Mesenchymal stem cell (in vitro differentiated cells and primary cell): ENCODE results near the gene IRF9.
"Not testable (repeated sequence)": the region's sequence is repeated elsewhere in the genome, so short reads cannot be mapped to it uniquely, and the experiment has no call there.

ENCODE experiments used
- DNase-seq: peaks from one replicate; pipeline ENCODE4 v3.0.0-alpha.2; 2013
- H2AFZ ChIP-seq: one replicate; pipeline ENCODE4 v1.6.1; 2013; ENCODE audit warnings: low read depth, mild to moderate bottlenecking, control low read depth, inconsistent platforms, low read length, moderate library complexity
- H2AK5ac ChIP-seq: 2 replicates; pipeline ENCODE4 v1.6.1; 2013; ENCODE audit warnings: low read length, moderate library complexity, mild to moderate bottlenecking, inconsistent platforms; ENCODE audit not compliant: severe bottlenecking
- H2BK120ac ChIP-seq: one replicate; pipeline ENCODE4 v1.6.1; 2013; ENCODE audit warnings: low read depth, mild to moderate bottlenecking, inconsistent platforms, low read length, moderate library complexity
- H2BK12ac ChIP-seq, 2 experiments: one replicate each; pipeline ENCODE4 v1.6.1; 2013; ENCODE audit warnings: inconsistent platforms in 2 of 2, low read length in 2 of 2, mild to moderate bottlenecking in 2 of 2, moderate library complexity in 2 of 2, control low read depth in 1 of 2
- H2BK15ac ChIP-seq: one replicate; pipeline ENCODE4 v1.6.1; 2013; ENCODE audit warnings: mild to moderate bottlenecking, low read depth, inconsistent platforms; ENCODE audit not compliant: poor library complexity, severe bottlenecking
- H2BK5ac ChIP-seq: 2 replicates; pipeline ENCODE4 v1.6.1; 2013; ENCODE audit warnings: low read depth, mild to moderate bottlenecking, low read length, control low read depth, inconsistent platforms; ENCODE audit not compliant: poor library complexity, severe bottlenecking
- H3K14ac ChIP-seq, 2 experiments: one replicate each; pipeline ENCODE4 v1.6.1; 2013; ENCODE audit warnings: inconsistent platforms in 2 of 2, low read length in 2 of 2, control low read depth in 1 of 2, mild to moderate bottlenecking in 1 of 2, moderate library complexity in 1 of 2
- H3K18ac ChIP-seq, 2 experiments: one replicate each; pipeline ENCODE4 v1.6.1; 2013; ENCODE audit warnings: inconsistent platforms in 2 of 2, low read length in 2 of 2, control low read depth in 1 of 2, low read depth in 1 of 2, mild to moderate bottlenecking in 1 of 2
- H3K23ac ChIP-seq, 2 experiments: one replicate each; pipeline ENCODE4 v1.6.1; 2013; ENCODE audit warnings: inconsistent platforms in 2 of 2, low read length in 2 of 2, mild to moderate bottlenecking in 2 of 2, moderate library complexity in 2 of 2, control low read depth in 1 of 2
- H3K27ac ChIP-seq: 2 replicates; pipeline ENCODE4 v1.5.1; 2013; ENCODE audit warnings: mild to moderate bottlenecking, moderate library complexity, low read length, control low read depth, inconsistent platforms; ENCODE audit not compliant: poor library complexity, severe bottlenecking
- H3K27me3 ChIP-seq, 2 experiments: 2 replicates each; pipeline versions ENCODE4 v1.6.1 to v1.7.0; 2013; ENCODE audit warnings: low read length in 2 of 2, mild to moderate bottlenecking in 2 of 2, moderate library complexity in 2 of 2, control low read depth in 1 of 2, inconsistent platforms in 1 of 2; ENCODE audit not compliant: control insufficient read depth in 1 of 2, insufficient read depth in 1 of 2
- H3K36me3 ChIP-seq, 2 experiments: 2 replicates each; pipeline versions ENCODE4 v1.6.1 to v1.7.0; 2013; ENCODE audit warnings: low read length in 2 of 2, control low read depth in 1 of 2, inconsistent platforms in 1 of 2, low read depth in 1 of 2, mild to moderate bottlenecking in 1 of 2; ENCODE audit not compliant: insufficient read depth in 2 of 2, control insufficient read depth in 1 of 2
- H3K4ac ChIP-seq, 2 experiments: one replicate each; pipeline ENCODE4 v1.6.1; 2013; ENCODE audit warnings: inconsistent platforms in 2 of 2, low read length in 2 of 2, mild to moderate bottlenecking in 2 of 2, moderate library complexity in 2 of 2, control low read depth in 1 of 2, low read depth in 1 of 2
- H3K4me1 ChIP-seq: 2 replicates; pipeline ENCODE4 v1.6.1; 2013; ENCODE audit warnings: low read depth, low read length, control low read depth; ENCODE audit not compliant: control insufficient read depth, insufficient read depth
- H3K4me2 ChIP-seq: 2 replicates; pipeline ENCODE4 v1.6.1; 2013; ENCODE audit warnings: low read length, mild to moderate bottlenecking, inconsistent platforms; ENCODE audit not compliant: poor library complexity, severe bottlenecking
- H3K4me3 ChIP-seq, 2 experiments: 2 replicates each; pipeline versions ENCODE4 v1.5.1 to v1.7.0; 2013; ENCODE audit warnings: low read length in 2 of 2, mild to moderate bottlenecking in 2 of 2, control low read depth in 1 of 2, low read depth in 1 of 2; ENCODE audit not compliant: insufficient read depth in 1 of 2
- H3K79me1 ChIP-seq: replicated peaks from 2 replicates; pipeline ENCODE4 v1.6.1; 2013; ENCODE audit warnings: mild to moderate bottlenecking, control low read depth, low read length, inconsistent platforms; ENCODE audit not compliant: poor library complexity, severe bottlenecking
- H3K9ac ChIP-seq: 2 replicates; pipeline ENCODE4 v1.7.0; 2013; ENCODE audit warnings: mild to moderate bottlenecking, low read length, moderate library complexity
- H3K9me3 ChIP-seq: 2 replicates; pipeline ENCODE4 v1.7.0; 2013; ENCODE audit warnings: mild to moderate bottlenecking, low read length; ENCODE audit not compliant: control insufficient read depth
- H4K8ac ChIP-seq: one replicate; pipeline ENCODE4 v1.6.1; 2013; ENCODE audit warnings: inconsistent platforms, mild to moderate bottlenecking, low read length, moderate library complexity
- H4K91ac ChIP-seq: one replicate; pipeline ENCODE4 v1.6.1; 2013; ENCODE audit warnings: mild to moderate bottlenecking, low read length, inconsistent platforms
- WGBS: methylation state at CpG from one replicate; pipeline ENCODE4 v1.1.7; 2013; ENCODE audit warnings: mixed read lengths; 5-methylcytosine and 5-hydroxymethylcytosine counted together

IRF9 gene

DNA sequence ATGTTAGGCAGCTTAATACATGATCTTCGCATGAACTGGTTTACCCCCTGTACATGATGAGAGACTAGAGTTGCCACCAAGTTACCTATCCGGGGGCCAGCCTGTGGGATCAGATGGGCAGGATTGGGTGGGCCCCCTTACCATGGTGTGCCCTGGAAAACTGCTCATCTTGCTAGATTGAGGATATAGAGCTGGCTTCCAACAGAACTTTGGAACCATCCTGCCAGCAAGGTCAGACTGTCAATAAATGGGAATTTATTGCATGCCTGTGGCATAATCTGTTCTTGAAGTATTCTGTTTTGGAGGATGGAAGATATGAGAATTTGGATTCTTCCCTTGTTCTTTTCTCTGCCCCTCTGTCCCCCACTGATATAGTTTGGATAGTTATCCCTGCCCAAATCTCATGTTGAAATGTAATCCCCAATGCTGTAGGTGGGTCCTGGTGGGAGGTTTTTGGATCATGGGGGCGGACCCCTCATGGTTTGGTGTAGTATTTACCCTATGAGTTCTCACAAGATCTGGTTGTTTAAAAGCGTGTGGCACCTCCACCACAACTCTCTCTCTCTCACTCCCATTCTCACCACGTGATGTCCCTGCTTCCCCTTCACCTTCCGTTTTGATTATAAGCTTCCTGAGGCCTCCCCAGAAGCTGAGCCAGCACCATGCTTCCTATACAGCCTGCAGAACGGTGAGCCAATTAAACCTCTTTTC, 37.9 kb downstream of the IRF9 start:
- Histone ChIP-seq H3K4me2 (peak overlapping the region; percentile 22), H3K4ac (no peak overlapping the region), H3K27me3 (no peaks in the 10 kb centered on the region), H3K23ac (no peak overlapping the region), H3K9me3 (peaks cover 3% of the 10 kb centered on the region), H3K36me3 (peaks cover 9 to 28% of the 10 kb centered on the region in 2 experiments), H3K9ac (no peak overlapping the region), H2BK5ac (no peak overlapping the region), H3K14ac (no peak overlapping the region), H3K18ac (no peak overlapping the region), H2BK15ac (no peak overlapping the region), H2BK12ac (no peak overlapping the region), H3K4me3 (no peak overlapping the region), H2AK5ac (no peak overlapping the region), H2BK120ac (no peak overlapping the region), H4K8ac (no peak overlapping the region), H3K4me1 (peaks cover 9% of the 10 kb centered on the region), H4K91ac (no peak overlapping the region), H3K27ac (no peak overlapping the region), H3K79me1 (peaks cover 21% of the 10 kb centered on the region), H2AFZ (no peak overlapping the region)
- no peak for DNase-seq
- over 99% methylated on average over 6 of the region's 7 CpGs for WGBS

GRCh38 chr14:24202538-24202937, 41.5 kb downstream of the IRF9 start:
- not testable (repeated sequence) for H3K4me1 ChIP-seq, H3K4me3 ChIP-seq, DNase-seq, H3K4me2 ChIP-seq, H3K4ac ChIP-seq, H2AFZ ChIP-seq, H2BK15ac ChIP-seq, H2BK120ac ChIP-seq, H4K8ac ChIP-seq, H3K27ac ChIP-seq, H3K9ac ChIP-seq, H3K14ac ChIP-seq, H3K23ac ChIP-seq, H4K91ac ChIP-seq, H3K27me3 ChIP-seq, H3K9me3 ChIP-seq, H2AK5ac ChIP-seq, H3K18ac ChIP-seq, H2BK12ac ChIP-seq, H2BK5ac ChIP-seq
- H3K79me1 ChIP-seq, result peaks cover 28% of the 10 kb centered on the region
- WGBS, result 92% methylated on average over 8 of the region's 8 CpGs
- H3K36me3 ChIP-seq, result peaks cover 31 to 58% of the 10 kb centered on the region in 2 experiments

DNA sequence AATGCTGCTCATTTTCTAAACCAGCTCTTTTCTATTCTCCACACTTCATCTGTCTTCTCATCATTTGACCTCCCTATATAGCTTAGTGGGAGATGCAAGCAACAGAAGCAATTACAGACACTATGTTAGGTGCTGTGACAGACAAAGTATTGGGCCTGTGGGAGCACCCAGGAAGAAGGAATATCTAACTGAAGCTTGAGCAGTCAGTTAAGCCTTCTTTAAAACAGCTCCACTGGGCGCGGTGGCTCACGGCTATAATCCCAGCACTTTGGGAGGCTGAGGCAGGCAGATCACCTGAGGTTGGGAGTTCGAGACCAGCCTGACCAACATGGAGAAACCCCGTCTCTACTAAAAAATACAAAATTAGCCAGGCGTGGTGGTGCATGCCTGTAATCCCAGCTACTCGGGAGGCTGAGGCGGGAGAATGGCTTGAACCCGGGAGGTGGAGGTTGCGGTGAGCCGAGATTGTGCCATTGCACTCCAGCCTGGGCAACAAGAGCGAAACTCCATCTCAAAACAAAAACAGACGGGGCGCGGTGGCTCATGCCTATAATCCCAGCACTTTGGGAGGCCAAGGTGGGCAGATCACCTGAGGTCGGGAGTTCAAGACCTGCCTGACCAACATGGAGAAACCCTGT, 42.3 kb downstream of the IRF9 start:
- not testable (repeated sequence) for H4K91ac ChIP-seq, H2BK120ac ChIP-seq, H3K4me3 ChIP-seq, H2AFZ ChIP-seq, DNase-seq, H3K4me2 ChIP-seq, H3K27ac ChIP-seq, H3K4ac ChIP-seq, H2BK15ac ChIP-seq, H2AK5ac ChIP-seq, H3K27me3 ChIP-seq, H2BK5ac ChIP-seq, H3K18ac ChIP-seq, H3K4me1 ChIP-seq, H3K9me3 ChIP-seq, H3K9ac ChIP-seq, H3K14ac ChIP-seq, H4K8ac ChIP-seq, H3K23ac ChIP-seq, H2BK12ac ChIP-seq
- Histone ChIP-seq H3K36me3 (peaks cover 35 to 66% of the 10 kb centered on the region in 2 experiments), H3K79me1 (peaks cover 31% of the 10 kb centered on the region)
- WGBS, result 96% methylated on average over 12 of the region's 16 CpGs

GRCh38 chr14:24204163-24205146, 43.4 kb downstream of the IRF9 start:
- Histone ChIP-seq H3K18ac (no peak overlapping the region), H2AFZ (no peak overlapping the region), H2BK15ac (no peak overlapping the region), H4K91ac (no peak overlapping the region), H3K9me3 (peaks cover 3% of the 10 kb centered on the region), H3K4ac (no peak overlapping the region), H3K14ac (no peak overlapping the region), H3K4me3 (no peak overlapping the region), H3K4me2 (no peak overlapping the region), H4K8ac (no peak overlapping the region), H3K23ac (no peak overlapping the region), H2BK12ac (no peak overlapping the region), H3K27me3 (no peaks in the 10 kb centered on the region), H2BK120ac (no peak overlapping the region), H2BK5ac (no peak overlapping the region), H3K27ac (no peak overlapping the region), H3K9ac (no peak overlapping the region), H3K36me3 (peaks cover 39 to 68% of the 10 kb centered on the region in 2 experiments), H3K4me1 (no peaks in the 10 kb centered on the region), H2AK5ac (no peak overlapping the region), H3K79me1 (peaks cover 32% of the 10 kb centered on the region)
- no peak for DNase-seq
- 98% methylated on average over 7 of the region's 7 CpGs for WGBS
